ENCODE results near the gene F12.

The F12 gene

DNA sequence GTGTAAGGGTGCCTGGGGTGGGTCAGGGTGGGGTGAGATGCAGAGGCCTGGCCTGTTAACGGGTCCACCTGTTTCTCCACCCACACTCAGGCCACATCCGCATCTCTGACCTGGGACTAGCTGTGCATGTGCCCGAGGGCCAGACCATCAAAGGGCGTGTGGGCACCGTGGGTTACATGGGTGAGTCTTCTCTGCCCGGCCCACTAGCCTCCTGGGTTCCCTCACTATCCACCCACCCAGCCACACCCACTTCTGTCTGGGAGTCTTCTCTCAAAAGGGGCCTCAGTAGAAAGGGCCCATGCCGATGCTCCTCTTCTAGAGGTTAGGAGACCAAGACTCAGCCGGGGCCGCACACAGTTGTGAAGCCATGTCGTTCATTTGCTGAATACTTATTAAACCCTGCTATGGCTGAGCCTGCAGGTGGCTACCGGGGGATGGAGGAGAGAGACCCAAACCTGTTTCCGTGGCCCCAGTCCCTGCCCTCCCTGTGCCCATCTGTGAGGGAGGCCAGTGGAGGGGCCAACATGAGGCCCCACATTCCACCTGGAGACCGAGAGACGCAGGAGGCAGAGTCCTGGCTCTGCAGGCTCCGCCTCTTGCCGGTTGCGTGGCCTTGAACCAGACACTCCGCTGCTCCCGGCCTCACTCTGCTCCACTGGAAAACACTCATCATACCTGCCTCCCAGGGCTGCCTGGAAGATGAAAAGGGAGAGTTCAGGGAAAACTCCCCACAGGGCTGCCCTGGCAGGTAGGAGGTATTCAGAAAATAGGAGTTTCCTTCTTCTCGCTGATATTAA lies 25.8 kb upstream of the F12 start:
- Histone ChIP-seq H3K9me3 (ENCODE audit: low read length) (no peaks in the 10 kb centered on the region), H3K9me2 (ENCODE audit: low read depth, low read length) (no peaks in the 10 kb centered on the region), H2AFZ (ENCODE audit: low read length) (no peak overlapping the region), H3K27ac (ENCODE audit: low read depth, low read length, poor library complexity, severe bottlenecking) (no peak overlapping the region), H3K79me2 (ENCODE audit: insufficient read depth, low read length) (no peaks in the 10 kb centered on the region), H3K36me3 (ENCODE audit: insufficient read depth, low read length) (peaks cover 76% of the 10 kb centered on the region), H3K9ac (ENCODE audit: low read length) (no peak overlapping the region), H4K20me1 (ENCODE audit: insufficient read depth, low read length) (no peaks in the 10 kb centered on the region), H3K4me2 (ENCODE audit: low read length) (no peak overlapping the region), H3F3A (ENCODE audit: insufficient read depth, low read length) (no peaks in the 10 kb centered on the region), H3K4me3 (ENCODE audit: low read depth, low read length, poor library complexity, severe bottlenecking) (no peak overlapping the region), H3K27me3 (ENCODE audit: insufficient read depth, low read length) (no peaks in the 10 kb centered on the region), H3K4me1 (ENCODE audit: insufficient read depth, low read length, severe bottlenecking) (peaks cover 23% of the 10 kb centered on the region)
- no peak for TF ChIP-seq EZH2 (IDR thresholded peaks at IDR 0.05; ENCODE audit: borderline replicate concordance, low read length)
- TF ChIP-seq, protein P1, sequence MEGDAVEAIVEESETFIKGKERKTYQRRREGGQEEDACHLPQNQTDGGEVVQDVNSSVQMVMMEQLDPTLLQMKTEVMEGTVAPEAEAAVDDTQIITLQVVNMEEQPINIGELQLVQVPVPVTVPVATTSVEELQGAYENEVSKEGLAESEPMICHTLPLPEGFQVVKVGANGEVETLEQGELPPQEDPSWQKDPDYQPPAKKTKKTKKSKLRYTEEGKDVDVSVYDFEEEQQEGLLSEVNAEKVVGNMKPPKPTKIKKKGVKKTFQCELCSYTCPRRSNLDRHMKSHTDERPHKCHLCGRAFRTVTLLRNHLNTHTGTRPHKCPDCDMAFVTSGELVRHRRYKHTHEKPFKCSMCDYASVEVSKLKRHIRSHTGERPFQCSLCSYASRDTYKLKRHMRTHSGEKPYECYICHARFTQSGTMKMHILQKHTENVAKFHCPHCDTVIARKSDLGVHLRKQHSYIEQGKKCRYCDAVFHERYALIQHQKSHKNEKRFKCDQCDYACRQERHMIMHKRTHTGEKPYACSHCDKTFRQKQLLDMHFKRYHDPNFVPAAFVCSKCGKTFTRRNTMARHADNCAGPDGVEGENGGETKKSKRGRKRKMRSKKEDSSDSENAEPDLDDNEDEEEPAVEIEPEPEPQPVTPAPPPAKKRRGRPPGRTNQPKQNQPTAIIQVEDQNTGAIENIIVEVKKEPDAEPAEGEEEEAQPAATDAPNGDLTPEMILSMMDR (IDR thresholded peaks at IDR 0.05; ENCODE audit: low read length), result no peak

DNA sequence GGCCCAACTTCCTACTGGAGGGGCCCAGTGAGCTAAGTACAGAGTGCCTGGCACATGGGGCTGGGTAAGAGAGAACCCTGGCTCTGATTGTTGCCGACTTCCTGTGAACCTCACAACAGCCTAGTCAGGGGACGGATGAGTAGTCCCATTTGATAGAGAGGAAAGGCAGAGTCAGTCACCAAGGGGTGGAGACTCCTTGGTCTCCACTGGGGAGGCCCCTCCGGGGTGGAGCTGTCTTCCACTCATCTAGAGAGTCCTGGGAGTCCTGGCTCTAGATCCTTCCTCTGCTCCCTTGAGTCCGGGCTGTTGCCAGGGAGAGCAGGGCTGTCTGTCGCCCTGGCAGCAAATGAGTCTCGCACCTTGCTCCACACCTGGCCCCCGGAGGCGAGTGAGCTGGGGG lies 25.1 kb upstream of the F12 start:
- Histone ChIP-seq H3K9ac (ENCODE audit: low read length) (no peak overlapping the region), H3K9me3 (ENCODE audit: low read length) (no peaks in the 10 kb centered on the region), H3K4me2 (ENCODE audit: low read length) (no peak overlapping the region), H3K36me3 (ENCODE audit: insufficient read depth, low read length) (peaks cover 78% of the 10 kb centered on the region), H3K27me3 (ENCODE audit: insufficient read depth, low read length) (no peaks in the 10 kb centered on the region), H3K4me3 (ENCODE audit: low read depth, low read length, poor library complexity, severe bottlenecking) (no peak overlapping the region), H3F3A (ENCODE audit: insufficient read depth, low read length) (no peaks in the 10 kb centered on the region), H3K4me1 (ENCODE audit: insufficient read depth, low read length, severe bottlenecking) (peaks cover 30% of the 10 kb centered on the region), H3K79me2 (ENCODE audit: insufficient read depth, low read length) (no peaks in the 10 kb centered on the region), H2AFZ (ENCODE audit: low read length) (no peak overlapping the region), H3K27ac (ENCODE audit: low read depth, low read length, poor library complexity, severe bottlenecking) (no peak overlapping the region), H3K9me2 (ENCODE audit: low read depth, low read length) (no peaks in the 10 kb centered on the region), H4K20me1 (ENCODE audit: insufficient read depth, low read length) (no peaks in the 10 kb centered on the region)
- TF ChIP-seq, protein P1 (IDR thresholded peaks at IDR 0.05; ENCODE audit: low read length), result no peak
- TF ChIP-seq EZH2 (IDR thresholded peaks at IDR 0.05; ENCODE audit: borderline replicate concordance, low read length), result no peak

DNA sequence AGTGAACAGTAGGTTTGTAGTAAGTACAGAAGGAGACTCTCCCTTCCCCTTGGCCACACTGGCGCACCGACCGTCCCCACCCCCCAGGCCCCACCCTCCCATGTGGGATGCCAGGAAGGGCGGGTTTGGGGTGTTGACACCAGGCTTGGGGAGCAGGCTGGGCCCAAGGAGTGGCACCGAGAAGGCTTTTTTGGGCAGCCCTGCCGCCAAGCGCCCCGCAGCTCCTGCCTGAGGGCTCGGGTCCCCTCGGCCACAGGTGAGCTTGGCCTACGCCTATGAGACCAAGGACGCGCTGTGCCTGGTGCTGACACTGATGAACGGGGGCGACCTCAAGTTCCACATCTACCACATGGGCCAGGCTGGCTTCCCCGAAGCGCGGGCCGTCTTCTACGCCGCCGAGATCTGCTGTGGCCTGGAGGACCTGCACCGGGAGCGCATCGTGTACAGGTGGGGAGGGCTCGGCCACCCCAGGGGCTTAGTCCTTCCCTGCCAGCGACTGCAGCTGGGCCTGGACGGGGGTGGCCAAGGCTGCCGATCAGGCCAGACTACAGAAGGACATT lies 24.4 kb upstream of the F12 start:
- peaks cover 74% of the 10 kb centered on the region for H3K36me3 ChIP-seq (ENCODE audit: insufficient read depth, low read length)

More for the DNA sequence above, 24.4 kb upstream of the F12 start:
- no peaks in the 10 kb centered on the region for H3K9me2 ChIP-seq (ENCODE audit: low read depth, low read length)
- H3K9me3 ChIP-seq (ENCODE audit: low read length), result no peaks in the 10 kb centered on the region
- no peaks in the 10 kb centered on the region for H3K79me2 ChIP-seq (ENCODE audit: insufficient read depth, low read length)
- H4K20me1 ChIP-seq (ENCODE audit: insufficient read depth, low read length), result no peaks in the 10 kb centered on the region
- H3K27me3 ChIP-seq (ENCODE audit: insufficient read depth, low read length), result no peaks in the 10 kb centered on the region
- no peak overlapping the region for H3K27ac ChIP-seq (ENCODE audit: low read depth, low read length, poor library complexity, severe bottlenecking)
- TF ChIP-seq, protein P1 (IDR thresholded peaks at IDR 0.05; ENCODE audit: low read length), result no peak
- no peak for TF ChIP-seq EZH2 (IDR thresholded peaks at IDR 0.05; ENCODE audit: borderline replicate concordance, low read length)
- H3K4me3 ChIP-seq (ENCODE audit: low read depth, low read length, poor library complexity, severe bottlenecking), result no peak overlapping the region
- H3K9ac ChIP-seq (ENCODE audit: low read length), result no peak overlapping the region
- H2AFZ ChIP-seq (ENCODE audit: low read length), result no peak overlapping the region
- no peaks in the 10 kb centered on the region for H3F3A ChIP-seq (ENCODE audit: insufficient read depth, low read length)
- H3K4me2 ChIP-seq (ENCODE audit: low read length), result no peak overlapping the region
- peaks cover 37% of the 10 kb centered on the region for H3K4me1 ChIP-seq (ENCODE audit: insufficient read depth, low read length, severe bottlenecking)

All from OCI-LY1 (cell line).